GM12891 (cell line): ENCODE data around the gene OR10G8.

Source experiments
- PAX5 ChIP-seq: IDR thresholded peaks from 2 replicates; pipeline ENCODE4 v1.6.1; 2011; ENCODE audit warnings: low read length, moderate library complexity, mild to moderate bottlenecking; ENCODE audit not compliant: insufficient read depth, severe bottlenecking
- POLR2A ChIP-seq: IDR thresholded peaks from 2 replicates; pipeline ENCODE4 v1.6.1; 2011; ENCODE audit warnings: low read depth, low read length, control low read depth
- POU2F2 ChIP-seq: IDR thresholded peaks from 2 replicates; pipeline ENCODE4 v1.6.1; 2011; ENCODE audit warnings: low read depth, mild to moderate bottlenecking, control low read depth, low read length, moderate library complexity

DNA sequence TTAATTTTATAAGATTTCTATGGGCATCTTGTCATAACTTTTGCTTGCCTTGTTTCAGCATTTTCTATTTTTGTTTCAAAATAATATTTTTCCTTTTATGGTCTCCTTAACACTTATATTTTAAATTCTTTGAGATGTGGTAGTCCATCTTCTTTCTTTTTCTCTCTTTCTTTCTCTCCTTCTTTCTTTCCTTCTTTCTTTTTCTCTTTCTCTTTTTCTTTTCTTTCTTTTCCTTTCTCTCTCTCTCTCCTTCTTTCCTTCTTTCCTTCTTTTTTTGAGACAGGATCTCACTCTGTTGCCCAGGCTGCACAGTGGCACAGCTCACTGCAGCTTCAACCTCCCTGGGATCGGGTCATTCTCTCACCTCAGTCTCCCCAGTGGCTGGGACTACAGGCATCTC lies 50.7 kb downstream of the OR10G8 start:
- no peak for TF ChIP-seq POLR2A
- TF ChIP-seq PAX5 = no peak
- TF ChIP-seq POU2F2 = no peak
